ENCODE results near the gene VPS50.
A peak's percentile ranks its signal among the peaks of the same experiment; 100 is the strongest.
"Not testable (repeated sequence)": the region's sequence is repeated elsewhere in the genome, so short reads cannot be mapped to it uniquely, and the experiment has no call there.

The VPS50 gene

DNA sequence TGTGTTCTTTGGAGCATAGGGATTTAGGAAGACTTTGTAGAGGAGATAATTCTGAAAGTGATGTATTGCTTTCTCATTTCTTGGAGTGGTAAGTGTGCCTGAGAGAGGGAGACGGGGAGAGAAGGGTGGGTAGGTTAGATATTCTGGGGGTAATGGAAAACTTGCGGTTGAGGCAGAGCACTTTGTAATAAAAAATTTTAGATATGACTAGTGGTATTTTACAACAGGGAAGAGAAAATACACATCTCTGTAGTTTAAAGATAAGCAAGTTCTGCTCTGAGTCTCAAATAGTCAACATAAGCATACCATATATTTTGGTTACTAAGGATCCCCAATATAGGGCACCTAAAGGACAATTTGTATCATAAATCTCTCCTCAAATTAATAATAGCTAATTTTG lies 6.6 kb downstream of the VPS50 start:
- DNase-seq = no peak

DNA sequence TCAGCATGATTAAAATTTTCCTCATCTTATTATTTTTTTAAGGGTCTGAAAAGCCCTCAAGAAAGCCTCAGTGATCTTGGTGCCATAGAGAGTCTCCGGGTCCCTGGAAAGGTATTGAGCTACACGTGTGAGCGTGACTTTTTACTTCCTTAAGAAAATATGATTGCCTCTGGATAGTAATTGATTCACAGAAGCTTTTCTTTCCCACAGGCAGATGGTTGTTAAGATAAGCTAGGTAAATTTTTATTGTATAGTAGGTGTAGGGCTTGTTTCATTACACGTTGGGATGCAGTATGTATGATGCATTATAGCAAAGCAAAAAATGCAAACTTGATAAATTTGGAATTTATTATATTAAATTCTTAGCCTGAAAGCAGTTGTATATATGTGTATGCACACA lies 7.7 kb downstream of the VPS50 start:
- DNase-seq = no peak

GRCh38 chr7:93242106-93242505 lies 9.9 kb downstream of the VPS50 start:
- DNase-seq = no peak

GRCh38 chr7:93245525-93246432 lies 13.6 kb downstream of the VPS50 start:
- DNase-seq = peak; percentile 57

- no peak for DNase-seq
Observed at GRCh38 chr7:93249491-93250148, 17.5 kb downstream of the VPS50 start.

GRCh38 chr7:93258661-93259060 lies 26.5 kb downstream of the VPS50 start:
- DNase-seq = no peak

DNA sequence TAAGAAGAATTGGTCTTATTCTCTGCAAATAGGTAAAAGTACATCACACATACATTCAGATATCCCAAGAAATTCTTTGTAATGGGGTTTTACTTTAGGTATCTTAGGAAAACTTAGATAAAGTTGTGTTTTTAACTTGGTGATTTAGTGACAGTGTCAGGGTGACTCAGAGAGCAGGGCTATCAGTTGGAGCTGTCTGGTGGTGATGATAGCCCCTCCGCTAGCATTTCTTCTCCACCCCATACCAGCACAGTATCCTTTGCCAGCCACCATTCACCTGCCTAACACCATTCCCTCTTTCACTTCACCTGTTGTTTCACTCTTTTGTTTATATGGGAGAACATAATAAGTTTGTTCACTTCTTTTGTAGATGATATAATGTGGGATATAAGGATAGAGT lies 30.4 kb downstream of the VPS50 start:
- no peak for DNase-seq

DNA sequence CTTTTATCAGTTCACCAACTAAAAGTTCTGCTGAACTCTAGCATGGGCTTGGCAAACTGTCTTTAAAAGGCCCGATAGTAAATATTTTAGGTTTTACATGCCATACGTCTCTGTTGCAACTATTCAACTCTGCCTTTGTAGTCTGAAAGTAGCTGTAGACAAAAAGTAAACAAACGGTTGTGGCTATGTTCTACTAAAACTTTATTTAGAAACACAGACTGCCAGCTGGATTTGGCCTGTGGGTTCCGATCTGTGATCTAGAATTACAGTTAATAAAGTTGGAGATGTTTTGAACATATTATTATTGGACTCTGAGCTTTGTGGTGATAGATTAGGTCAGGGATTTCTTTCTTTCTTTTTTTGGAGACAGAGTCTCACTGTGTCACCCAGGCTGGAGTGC lies 33.1 kb downstream of the VPS50 start:
- no peak for DNase-seq

DNA sequence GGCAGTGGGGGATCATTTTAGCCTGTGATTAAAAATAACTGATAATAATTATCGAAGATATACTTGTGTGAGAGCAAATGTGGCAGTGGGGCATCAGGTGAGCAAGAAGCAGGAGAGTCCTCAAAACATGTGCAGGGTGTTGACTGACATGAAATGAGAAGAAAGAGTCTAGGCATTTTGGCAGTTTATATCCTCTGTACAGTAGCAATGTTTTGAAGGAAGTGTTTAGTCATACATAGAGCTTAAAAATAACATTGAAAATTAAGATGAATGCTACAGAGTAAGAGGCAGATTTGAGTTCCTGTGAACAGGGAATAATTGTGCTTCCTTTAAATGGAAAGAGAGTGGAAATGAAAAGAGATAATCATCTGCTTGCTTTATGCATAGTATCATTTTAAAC lies 47.4 kb downstream of the VPS50 start:
- no peak for DNase-seq

GRCh38 chr7:93284908-93285307 lies 52.7 kb downstream of the VPS50 start:
- DNase-seq = no peak

DNA sequence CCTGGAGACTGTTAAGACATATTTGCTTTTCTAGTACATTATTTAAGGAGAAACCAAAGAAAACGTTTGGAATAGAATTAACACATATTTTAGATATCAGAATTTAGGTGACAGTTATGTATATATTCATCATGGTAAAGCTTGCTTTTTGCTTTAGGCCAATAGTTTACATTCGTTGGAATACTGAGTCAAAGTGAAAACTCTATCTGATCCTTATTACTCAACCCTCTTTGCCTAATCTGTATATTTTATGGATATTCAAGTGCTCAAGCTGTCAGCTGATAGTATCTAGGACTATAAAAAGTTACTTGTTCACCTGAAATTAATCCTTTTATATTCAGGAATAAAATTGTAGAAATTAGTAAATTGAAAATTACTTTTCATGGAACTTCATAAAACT lies 61.1 kb downstream of the VPS50 start:
- no peak for DNase-seq

GRCh38 chr7:93298206-93298605 lies 66.0 kb downstream of the VPS50 start:
- DNase-seq = no peak

DNA sequence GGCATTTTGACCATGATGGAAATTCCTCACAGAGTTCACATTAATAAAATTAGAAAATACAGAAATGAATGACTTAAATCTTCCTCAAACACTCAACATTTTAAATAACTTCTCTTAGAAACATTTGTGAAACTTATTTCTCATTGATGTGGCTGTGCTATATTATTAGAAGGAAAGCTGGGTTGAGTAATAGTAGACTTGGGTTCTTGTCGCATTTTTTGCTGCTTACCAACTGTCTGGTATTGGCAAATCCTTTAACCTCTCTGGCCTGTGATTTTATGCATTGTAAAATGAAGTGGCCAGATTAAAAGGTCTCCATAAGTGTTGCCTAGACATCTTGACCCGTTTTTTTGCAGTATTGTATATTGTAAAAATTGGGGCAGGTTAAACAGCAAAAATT lies 66.5 kb downstream of the VPS50 start:
- no peak for DNase-seq

DNA sequence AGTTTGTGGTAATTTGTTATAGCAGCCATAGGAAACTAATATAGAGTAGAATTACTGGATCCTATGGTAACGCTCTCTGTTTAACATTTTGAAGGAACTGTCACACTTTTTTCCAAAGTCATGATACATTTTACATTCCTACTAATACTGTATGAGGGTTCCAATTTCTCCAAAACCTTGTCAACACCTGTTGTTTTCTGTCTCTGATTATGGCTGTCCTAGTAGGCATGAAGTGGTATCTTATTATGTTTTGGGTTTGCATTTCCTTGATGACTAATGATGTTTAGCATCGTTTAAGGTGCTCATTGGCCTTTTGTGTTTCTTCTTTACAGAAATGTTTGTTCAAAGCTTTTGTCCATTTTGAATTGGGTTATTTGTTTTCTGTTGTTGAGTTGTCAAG lies 69.6 kb downstream of the VPS50 start:
- no peak for DNase-seq

DNA sequence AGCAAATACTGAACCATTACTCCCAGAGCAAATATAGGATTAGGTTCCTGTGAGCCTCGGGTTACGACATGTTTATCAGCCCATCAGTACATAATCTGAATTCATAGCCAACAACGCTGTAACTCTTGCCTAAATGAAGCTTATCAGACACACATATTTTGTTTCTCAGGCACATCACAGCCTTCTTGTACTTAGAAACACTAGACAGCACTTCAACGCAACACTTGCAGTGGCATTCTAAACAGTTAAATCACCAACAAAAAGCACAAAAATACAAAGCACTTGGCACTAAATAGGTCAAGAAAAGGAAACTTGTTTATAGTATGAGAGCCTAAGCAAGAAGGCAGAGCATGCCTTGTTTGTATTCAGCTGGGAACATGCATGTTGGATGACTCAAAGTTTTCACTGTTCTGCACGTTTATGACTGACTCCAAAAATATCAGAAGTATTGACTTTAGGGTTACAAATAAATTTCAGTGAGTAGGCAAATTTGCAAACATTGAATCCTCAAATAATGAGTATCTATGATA lies 75.0 kb downstream of the VPS50 start:
- no peak for DNase-seq

- DNase-seq = no peak
Observed at GRCh38 chr7:93307943-93308342, 75.8 kb downstream of the VPS50 start.

GRCh38 chr7:93310346-93310745 lies 78.2 kb downstream of the VPS50 start:
- DNase-seq = no peak

GRCh38 chr7:93314449-93314848 lies 82.3 kb downstream of the VPS50 start:
- no peak for DNase-seq

DNA sequence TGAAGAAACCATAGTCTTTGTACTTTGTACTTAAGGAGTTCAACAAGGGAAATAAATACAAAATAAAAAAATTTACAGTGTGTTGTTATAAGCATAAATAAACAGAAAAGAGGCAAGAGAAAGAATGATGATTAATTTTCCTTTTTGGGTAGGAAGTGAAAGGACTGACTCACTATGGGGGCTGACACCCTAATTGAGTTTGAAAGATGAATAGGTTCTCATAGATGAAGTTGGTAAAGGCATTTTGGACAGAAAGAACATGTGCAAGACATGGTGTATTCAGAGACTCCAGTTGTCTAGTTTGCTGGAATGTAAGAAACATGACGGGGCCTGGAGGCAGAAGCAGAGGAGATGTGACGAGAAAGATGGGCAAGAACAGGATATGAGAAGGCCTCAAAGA lies 83.7 kb downstream of the VPS50 start:
- no peak for DNase-seq

DNA sequence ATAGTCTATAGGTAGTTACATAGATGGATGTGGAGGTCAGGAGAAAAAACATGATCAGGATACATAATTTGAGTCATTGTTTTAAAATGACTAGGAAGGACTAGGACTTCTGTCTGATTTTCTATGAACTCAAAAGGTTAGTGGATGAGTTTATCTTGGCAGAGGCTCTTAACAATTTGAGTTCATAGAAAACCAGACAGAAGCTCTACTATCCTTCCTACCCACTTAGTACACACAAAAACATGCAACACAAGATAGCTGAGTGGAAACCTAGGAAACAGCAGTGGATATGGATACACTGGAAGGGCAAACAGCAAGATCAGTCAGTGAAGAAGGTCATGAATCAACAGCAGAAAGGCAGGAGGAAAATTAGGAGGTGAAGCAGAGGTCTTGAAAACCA lies 84.6 kb downstream of the VPS50 start:
- no peak for DNase-seq

DNA sequence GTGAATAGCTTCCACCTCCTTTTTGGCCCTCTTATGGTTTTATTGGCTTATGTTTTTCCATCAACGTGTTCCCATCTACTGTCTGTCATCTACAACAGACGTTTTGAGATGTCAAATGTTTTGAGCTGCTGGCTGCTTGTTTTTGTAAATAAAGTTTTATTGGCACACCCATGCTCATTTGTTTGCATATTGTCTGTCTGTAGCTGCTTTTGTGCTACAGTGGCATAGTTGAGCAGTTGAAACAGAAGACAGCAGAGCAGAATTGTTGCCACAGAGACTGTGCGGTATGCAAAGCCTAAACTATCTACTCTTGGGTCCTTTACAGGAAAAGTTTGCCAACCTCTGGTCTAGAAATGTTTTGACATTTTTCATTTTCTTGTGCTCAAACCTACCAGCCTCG lies 88.7 kb downstream of the VPS50 start:
- no peak for DNase-seq

GRCh38 chr7:93326291-93326690 lies 94.1 kb downstream of the VPS50 start:
- DNase-seq = not testable (repeated sequence)

DNA sequence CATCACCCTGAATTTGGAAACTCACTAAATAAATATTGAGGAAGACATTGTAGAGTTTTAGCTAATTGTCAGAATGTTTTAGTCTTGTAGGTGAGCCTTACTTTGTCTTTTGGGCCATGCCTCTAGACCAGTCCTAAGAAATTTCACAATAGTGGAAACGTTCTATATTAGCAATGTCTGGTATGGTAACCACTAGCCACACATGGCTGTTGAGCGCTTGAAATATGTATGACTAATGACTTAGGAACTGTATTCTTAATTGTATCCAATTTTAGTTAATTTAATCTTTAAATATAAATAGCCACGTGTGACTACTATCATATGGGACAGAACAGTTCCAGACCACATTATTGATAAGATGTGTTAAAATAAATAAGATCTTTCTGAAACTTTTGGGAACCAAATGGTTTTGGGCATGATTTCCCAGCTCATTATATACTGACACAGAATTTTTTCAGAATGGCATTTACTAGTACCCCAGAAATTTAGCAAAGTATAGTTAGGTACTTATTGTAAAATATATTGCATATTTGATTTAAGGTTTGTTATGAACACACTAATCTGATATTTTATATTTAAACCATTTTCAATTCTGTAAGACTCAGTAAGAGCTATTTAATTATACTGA lies 95.0 kb downstream of the VPS50 start:
- DNase-seq = no peak

GRCh38 chr7:93331706-93332105 lies 99.5 kb downstream of the VPS50 start:
- DNase-seq = no peak

All from CD4-positive, alpha-beta T cell treated with Interleukin-4 for 4 hours (primary cell).